Measurements from ENCODE around the gene TEX13A.

Gene TEX13A

DNA sequence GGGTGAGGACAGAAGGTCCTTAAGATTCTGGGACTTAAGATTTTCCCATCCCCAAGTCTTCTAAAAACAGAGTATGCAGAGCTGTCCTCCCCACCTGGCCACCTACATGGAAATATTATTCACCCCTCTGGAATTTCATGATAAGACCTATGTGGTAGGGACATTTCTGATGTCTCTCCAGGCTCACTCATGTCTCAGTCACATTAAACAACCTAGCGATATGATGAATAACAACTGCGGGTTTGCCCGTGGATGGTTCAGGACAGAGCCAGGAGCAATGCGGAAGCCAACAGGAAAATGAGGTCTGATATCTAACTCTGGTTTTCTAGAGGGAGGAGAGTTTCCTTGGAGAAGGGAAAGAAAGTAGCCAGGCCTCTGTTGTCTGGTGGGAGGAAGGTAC, 47.4 kb downstream of the TEX13A start:
- no peak for DNase-seq

Measured in fibroblast of skin of back (primary cell).